ENCODE data around the gene MYB. TPM values are rescaled to one million over a fixed set of nuclear protein-coding genes. Genes with fewer than 3 reads are reported as not detected.

Gene MYB
- total and polyA plus RNA-seq, 2 donors (not counting 1 experiment from before 2014, with no cell fraction given), result under 0.01 to 0.16 TPM

DNA sequence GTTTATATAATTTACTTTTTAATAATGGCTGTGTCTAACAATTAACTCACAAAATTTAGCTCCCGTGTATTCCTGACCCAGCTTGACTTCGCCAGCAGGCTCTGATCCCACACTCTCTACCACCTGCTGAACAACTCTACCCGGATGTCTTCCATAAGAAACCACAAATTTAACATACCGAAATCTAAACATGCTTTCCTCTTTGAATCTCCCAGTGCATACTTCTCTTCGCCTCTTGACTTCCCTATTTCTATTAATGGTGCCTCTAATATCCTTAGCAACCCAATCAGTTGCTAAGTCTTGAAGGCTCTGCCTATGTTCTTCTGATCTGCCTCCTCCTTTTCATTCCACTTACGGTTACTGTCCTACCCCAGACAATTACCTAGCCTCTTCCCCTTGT lies 4.6 kb upstream of the MYB start:
- Histone ChIP-seq H3K27me3 (ENCODE audit: control insufficient read depth, insufficient read depth, low read length) (no peaks in the 10 kb centered on the region), H3K9me3 (ENCODE audit: control insufficient read depth, insufficient read depth, low read depth, low read length) (no peaks in the 10 kb centered on the region), H3K27ac (ENCODE audit: insufficient read depth, low read length) (no peak overlapping the region), H2AFZ (ENCODE audit: low read length) (no peak overlapping the region), H3K4me2 (ENCODE audit: extremely low read depth, insufficient read depth, low read length) (no peak overlapping the region), H3K36me3 (ENCODE audit: control insufficient read depth, insufficient read depth, low read length) (no peaks in the 10 kb centered on the region), H3K4me3 (replicated peaks in 1 of 4; ENCODE audit: control extremely low read depth in 1 of 4, insufficient read depth in 1 of 4, low read depth in 3 of 4, low read length in 4 of 4) (no peak overlapping the region), H3K79me2 (ENCODE audit: control insufficient read depth, insufficient read depth, low read length) (no peaks in the 10 kb centered on the region), H4K20me1 (ENCODE audit: control insufficient read depth, extremely low read depth, insufficient read depth, low read length) (no peaks in the 10 kb centered on the region), H3K4me1 (ENCODE audit: control insufficient read depth, extremely low read depth, insufficient read depth, low read length) (no peaks in the 10 kb centered on the region), H3K9ac (ENCODE audit: insufficient read depth, low read length) (no peak overlapping the region)
- no peak for TF ChIP-seq CTCF (conservative IDR thresholded peaks at IDR 0.05 in 1 of 2, IDR thresholded peaks at IDR 0.05 in 1 of 2; ENCODE audit: low read depth in 1 of 2, low read length in 2 of 2)
- no peak for TF ChIP-seq EZH2 (IDR thresholded peaks at IDR 0.05; ENCODE audit: low read length, missing control alignments)
- DNase-seq (ENCODE audit: low read depth in 2 of 2), result no peak

- DNase-seq (ENCODE audit: low read depth in 2 of 2), result peak in 1 of 2 donors; percentile 9
- Histone ChIP-seq H3K4me1 (ENCODE audit: control insufficient read depth, extremely low read depth, insufficient read depth, low read length) (peaks cover 4% of the 10 kb centered on the region), H3K36me3 (ENCODE audit: control insufficient read depth, insufficient read depth, low read length) (no peaks in the 10 kb centered on the region), H3K4me2 (ENCODE audit: extremely low read depth, insufficient read depth, low read length) (no peak overlapping the region), H3K27me3 (ENCODE audit: control insufficient read depth, insufficient read depth, low read length) (peaks cover 6% of the 10 kb centered on the region), H2AFZ (ENCODE audit: low read length) (no peak overlapping the region), H3K27ac (ENCODE audit: insufficient read depth, low read length) (no peak overlapping the region), H3K9ac (ENCODE audit: insufficient read depth, low read length) (no peak overlapping the region), H3K9me3 (ENCODE audit: control insufficient read depth, insufficient read depth, low read depth, low read length) (no peaks in the 10 kb centered on the region), H3K4me3 (replicated peaks in 1 of 4; ENCODE audit: control extremely low read depth in 1 of 4, insufficient read depth in 1 of 4, low read depth in 3 of 4, low read length in 4 of 4) (no peak overlapping the region), H3K79me2 (ENCODE audit: control insufficient read depth, insufficient read depth, low read length) (no peaks in the 10 kb centered on the region), H4K20me1 (ENCODE audit: control insufficient read depth, extremely low read depth, insufficient read depth, low read length) (no peaks in the 10 kb centered on the region)
- TF ChIP-seq CTCF (conservative IDR thresholded peaks at IDR 0.05 in 1 of 2, IDR thresholded peaks at IDR 0.05 in 1 of 2; ENCODE audit: low read depth in 1 of 2, low read length in 2 of 2) (no peak), EZH2 (IDR thresholded peaks at IDR 0.05; ENCODE audit: low read length, missing control alignments) (no peak)
Observed at GRCh38 chr6:135179372-135179771, 1.7 kb upstream of the MYB start.

DNA sequence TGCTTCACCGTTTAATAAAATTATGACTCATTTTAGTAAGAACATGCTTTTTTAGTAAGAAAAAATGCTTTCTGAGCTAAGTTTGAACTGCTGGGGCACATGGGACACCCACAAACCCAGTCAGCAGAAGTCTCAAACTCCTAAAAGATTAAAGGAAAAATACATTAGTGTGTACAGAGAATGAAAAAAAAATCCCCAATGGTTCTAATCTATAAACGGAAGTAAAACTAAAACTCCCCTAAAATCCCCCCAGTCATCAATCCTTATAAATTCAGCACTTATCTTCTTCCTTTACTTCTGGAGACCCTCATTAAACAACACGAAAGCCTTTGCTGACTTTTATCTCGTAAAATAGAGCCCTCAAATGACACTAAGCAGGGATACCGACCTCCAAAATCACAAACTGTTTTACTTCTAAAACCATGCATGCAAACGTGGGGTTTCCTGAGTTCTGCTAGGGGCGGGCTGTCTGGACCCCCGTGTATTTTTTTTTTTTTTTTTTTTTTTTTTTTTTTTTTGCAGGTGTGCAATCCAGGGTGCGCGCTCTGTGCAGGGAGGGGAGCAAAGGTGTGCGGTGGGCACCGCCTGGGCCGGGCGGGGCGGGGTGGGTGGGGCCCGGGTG lies 1.1 kb upstream of the MYB start:
- Histone ChIP-seq H3K27me3 (ENCODE audit: control insufficient read depth, insufficient read depth, low read length) (peaks cover 6% of the 10 kb centered on the region), H3K36me3 (ENCODE audit: control insufficient read depth, insufficient read depth, low read length) (no peaks in the 10 kb centered on the region), H3K4me3 (replicated peaks in 1 of 4; ENCODE audit: control extremely low read depth in 1 of 4, insufficient read depth in 1 of 4, low read depth in 3 of 4, low read length in 4 of 4) (peak overlapping the region in 2 of 4 experiments; percentile 64 to 70), H3K9ac (ENCODE audit: insufficient read depth, low read length) (no peak overlapping the region), H3K4me2 (ENCODE audit: extremely low read depth, insufficient read depth, low read length) (no peak overlapping the region), H3K79me2 (ENCODE audit: control insufficient read depth, insufficient read depth, low read length) (no peaks in the 10 kb centered on the region), H3K9me3 (ENCODE audit: control insufficient read depth, insufficient read depth, low read depth, low read length) (no peaks in the 10 kb centered on the region), H4K20me1 (ENCODE audit: control insufficient read depth, extremely low read depth, insufficient read depth, low read length) (no peaks in the 10 kb centered on the region), H2AFZ (ENCODE audit: low read length) (no peak overlapping the region), H3K4me1 (ENCODE audit: control insufficient read depth, extremely low read depth, insufficient read depth, low read length) (peaks cover 4% of the 10 kb centered on the region), H3K27ac (ENCODE audit: insufficient read depth, low read length) (no peak overlapping the region)
- DNase-seq (ENCODE audit: low read depth in 2 of 2), result peak; percentile 11 to 17
- TF ChIP-seq EZH2 (IDR thresholded peaks at IDR 0.05; ENCODE audit: low read length, missing control alignments), result no peak
- no peak for TF ChIP-seq CTCF (conservative IDR thresholded peaks at IDR 0.05 in 1 of 2, IDR thresholded peaks at IDR 0.05 in 1 of 2; ENCODE audit: low read depth in 1 of 2, low read length in 2 of 2)

All from fibroblast of lung (primary cell).